ENCODE data around the gene RNU2-63P.

GRCh38 chr2:88061295-88061694 is 44.9 kb upstream of the RNU2-63P start:
- TF ChIP-seq, protein P1, sequence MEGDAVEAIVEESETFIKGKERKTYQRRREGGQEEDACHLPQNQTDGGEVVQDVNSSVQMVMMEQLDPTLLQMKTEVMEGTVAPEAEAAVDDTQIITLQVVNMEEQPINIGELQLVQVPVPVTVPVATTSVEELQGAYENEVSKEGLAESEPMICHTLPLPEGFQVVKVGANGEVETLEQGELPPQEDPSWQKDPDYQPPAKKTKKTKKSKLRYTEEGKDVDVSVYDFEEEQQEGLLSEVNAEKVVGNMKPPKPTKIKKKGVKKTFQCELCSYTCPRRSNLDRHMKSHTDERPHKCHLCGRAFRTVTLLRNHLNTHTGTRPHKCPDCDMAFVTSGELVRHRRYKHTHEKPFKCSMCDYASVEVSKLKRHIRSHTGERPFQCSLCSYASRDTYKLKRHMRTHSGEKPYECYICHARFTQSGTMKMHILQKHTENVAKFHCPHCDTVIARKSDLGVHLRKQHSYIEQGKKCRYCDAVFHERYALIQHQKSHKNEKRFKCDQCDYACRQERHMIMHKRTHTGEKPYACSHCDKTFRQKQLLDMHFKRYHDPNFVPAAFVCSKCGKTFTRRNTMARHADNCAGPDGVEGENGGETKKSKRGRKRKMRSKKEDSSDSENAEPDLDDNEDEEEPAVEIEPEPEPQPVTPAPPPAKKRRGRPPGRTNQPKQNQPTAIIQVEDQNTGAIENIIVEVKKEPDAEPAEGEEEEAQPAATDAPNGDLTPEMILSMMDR (conservative IDR thresholded peaks at IDR 0.05) = no peak
- TF ChIP-seq EZH2 (IDR thresholded peaks at IDR 0.05; ENCODE audit: low read depth) = no peak
